ENCODE results near the gene NEDD8. TPM values are rescaled to one million over a fixed set of nuclear protein-coding genes. Genes with fewer than 3 reads are reported as not detected.

NEDD8 gene
- total RNA-seq, 1 donor from 2014 or later: 251 TPM

GRCh38 chr14:24188251-24189058 is 43.7 kb downstream of the NEDD8 start, which contains the start of gene IPO4:
Gene IPO4, minus strand, starts transcription at chr14:24188816. Its CDS starts 29 bp downstream, at chr14:24188787.
- Mint-ChIP-seq H3K27me3 (ENCODE audit: low read depth, unreplicated experiment) (no peaks in the 10 kb centered on the region), H3K4me1 (ENCODE audit: low read depth, unreplicated experiment) (peaks cover 15% of the 10 kb centered on the region), H3K36me3 (ENCODE audit: low read depth, unreplicated experiment) (peaks cover 16% of the 10 kb centered on the region), H3K9me3 (ENCODE audit: unreplicated experiment) (no peaks in the 10 kb centered on the region), H3K4me3 (ENCODE audit: unreplicated experiment) (peak within 1 kb of the TSS; percentile 91), H3K27ac (ENCODE audit: unreplicated experiment) (peak within 1 kb of the TSS; percentile 72)
- Histone ChIP-seq H3K27ac (ENCODE audit: low read depth, low read length) (peak within 1 kb of the TSS; percentile 64), H3K4me3 (ENCODE audit: insufficient read depth, low read depth, low read length) (peak within 1 kb of the TSS; percentile 83), H3K79me2 (ENCODE audit: insufficient read depth, low read length) (peaks cover 52% of the 10 kb centered on the region), H3K36me3 (ENCODE audit: insufficient read depth, low read length) (peaks cover 35% of the 10 kb centered on the region), H4K20me1 (ENCODE audit: insufficient read depth, low read length) (peaks cover 25% of the 10 kb centered on the region), H3K4me2 (ENCODE audit: low read length) (peak within 1 kb of the TSS; percentile 96), H3K9me3 (ENCODE audit: insufficient read depth, low read depth, low read length) (no peaks in the 10 kb centered on the region), H2AFZ (ENCODE audit: low read depth, low read length) (peak within 1 kb of the TSS; percentile 43), H3K4me1 (ENCODE audit: insufficient read depth, low read length) (peaks cover 14% of the 10 kb centered on the region), H3K9ac (ENCODE audit: low read length) (peak within 1 kb of the TSS; percentile 83), H3K27me3 (ENCODE audit: insufficient read depth, low read length) (no peaks in the 10 kb centered on the region)
- peak; percentile 97 for DNase-seq (ENCODE audit: low read depth)
- TF ChIP-seq, protein P1, sequence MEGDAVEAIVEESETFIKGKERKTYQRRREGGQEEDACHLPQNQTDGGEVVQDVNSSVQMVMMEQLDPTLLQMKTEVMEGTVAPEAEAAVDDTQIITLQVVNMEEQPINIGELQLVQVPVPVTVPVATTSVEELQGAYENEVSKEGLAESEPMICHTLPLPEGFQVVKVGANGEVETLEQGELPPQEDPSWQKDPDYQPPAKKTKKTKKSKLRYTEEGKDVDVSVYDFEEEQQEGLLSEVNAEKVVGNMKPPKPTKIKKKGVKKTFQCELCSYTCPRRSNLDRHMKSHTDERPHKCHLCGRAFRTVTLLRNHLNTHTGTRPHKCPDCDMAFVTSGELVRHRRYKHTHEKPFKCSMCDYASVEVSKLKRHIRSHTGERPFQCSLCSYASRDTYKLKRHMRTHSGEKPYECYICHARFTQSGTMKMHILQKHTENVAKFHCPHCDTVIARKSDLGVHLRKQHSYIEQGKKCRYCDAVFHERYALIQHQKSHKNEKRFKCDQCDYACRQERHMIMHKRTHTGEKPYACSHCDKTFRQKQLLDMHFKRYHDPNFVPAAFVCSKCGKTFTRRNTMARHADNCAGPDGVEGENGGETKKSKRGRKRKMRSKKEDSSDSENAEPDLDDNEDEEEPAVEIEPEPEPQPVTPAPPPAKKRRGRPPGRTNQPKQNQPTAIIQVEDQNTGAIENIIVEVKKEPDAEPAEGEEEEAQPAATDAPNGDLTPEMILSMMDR (IDR thresholded peaks at IDR 0.05; ENCODE audit: insufficient read depth, low read depth, low read length): no peak
- no peak for TF ChIP-seq EZH2 (IDR thresholded peaks at IDR 0.05; ENCODE audit: insufficient read depth, low read length)
- FAIRE-seq: no peak

DNA sequence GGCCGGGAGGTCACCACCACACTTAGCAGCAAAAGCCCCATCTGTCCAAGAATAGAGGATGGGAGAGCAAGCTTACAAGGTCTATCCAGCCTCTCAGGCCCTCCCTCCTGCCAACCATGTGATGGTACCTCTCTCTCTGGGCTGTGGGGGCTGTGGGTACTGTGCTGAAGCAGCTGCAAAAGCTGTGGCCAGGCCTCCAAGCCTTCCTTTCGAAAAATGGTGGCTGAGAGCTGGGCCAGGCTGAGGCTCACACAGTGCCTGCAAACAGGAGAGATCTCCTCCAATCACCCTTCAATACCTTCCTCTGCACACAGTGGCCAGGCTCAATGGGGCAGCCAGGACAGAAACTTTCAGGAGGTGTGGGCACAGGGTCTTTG is 44.6 kb downstream of the NEDD8 start:
- no peak for TF ChIP-seq EZH2 (IDR thresholded peaks at IDR 0.05; ENCODE audit: insufficient read depth, low read length)
- TF ChIP-seq, protein P1 (IDR thresholded peaks at IDR 0.05; ENCODE audit: insufficient read depth, low read depth, low read length): no peak
- H3K4me3 ChIP-seq (ENCODE audit: insufficient read depth, low read depth, low read length): peak overlapping the region; percentile 83
- peaks cover 27% of the 10 kb centered on the region for H4K20me1 ChIP-seq (ENCODE audit: insufficient read depth, low read length)
- peaks cover 15% of the 10 kb centered on the region for H3K4me1 Mint-ChIP-seq (ENCODE audit: low read depth, unreplicated experiment)
- H3K36me3 Mint-ChIP-seq (ENCODE audit: low read depth, unreplicated experiment): peaks cover 11% of the 10 kb centered on the region
- H3K36me3 ChIP-seq (ENCODE audit: insufficient read depth, low read length): peaks cover 30% of the 10 kb centered on the region
- peaks cover 45% of the 10 kb centered on the region for H3K79me2 ChIP-seq (ENCODE audit: insufficient read depth, low read length)
- no peak for FAIRE-seq
- no peaks in the 10 kb centered on the region for H3K27me3 ChIP-seq (ENCODE audit: insufficient read depth, low read length)
- no peaks in the 10 kb centered on the region for H3K27me3 Mint-ChIP-seq (ENCODE audit: low read depth, unreplicated experiment)
- peak overlapping the region; percentile 91 for H3K4me3 Mint-ChIP-seq (ENCODE audit: unreplicated experiment)
- H3K4me1 ChIP-seq (ENCODE audit: insufficient read depth, low read length): peaks cover 14% of the 10 kb centered on the region
- H3K27ac ChIP-seq (ENCODE audit: low read depth, low read length): no peak overlapping the region
- H3K9me3 Mint-ChIP-seq (ENCODE audit: unreplicated experiment): no peaks in the 10 kb centered on the region
- H3K27ac Mint-ChIP-seq (ENCODE audit: unreplicated experiment): peak overlapping the region; percentile 47
- no peaks in the 10 kb centered on the region for H3K9me3 ChIP-seq (ENCODE audit: insufficient read depth, low read depth, low read length)
- no peak overlapping the region for H2AFZ ChIP-seq (ENCODE audit: low read depth, low read length)
- H3K4me2 ChIP-seq (ENCODE audit: low read length): peak overlapping the region; percentile 96
- no peak for DNase-seq (ENCODE audit: low read depth)
- peak overlapping the region; percentile 83 for H3K9ac ChIP-seq (ENCODE audit: low read length)

Measured in astrocyte (in vitro differentiated cells and primary cell).